IgD-negative memory B cell (primary cell): ENCODE results near the gene CABP1. TPM values are rescaled to one million over a fixed set of nuclear protein-coding genes. Genes with fewer than 3 reads are reported as not detected.
A peak's percentile ranks its signal among the peaks of the same experiment; 100 is the strongest.

ENCODE experiments used
- H3K27ac Mint-ChIP-seq, 3 donors: one replicate each; pipeline ENCODE4 v1.8.0; 2020 to 2022; ENCODE audit warnings: mild to moderate bottlenecking in 3 of 3, mixed read lengths in 3 of 3, moderate library complexity in 1 of 3
- H3K27me3 Mint-ChIP-seq: one replicate; pipeline ENCODE4 v1.8.0; 2021; ENCODE audit warnings: mixed read lengths
- H3K36me3 Mint-ChIP-seq: one replicate; pipeline ENCODE4 v1.8.0; 2020; ENCODE audit warnings: mild to moderate bottlenecking, mixed read lengths
- H3K4me1 Mint-ChIP-seq, 3 donors: one replicate each; pipeline ENCODE4 v1.8.0; 2020 to 2022; ENCODE audit warnings: mixed read lengths in 3 of 3, mild to moderate bottlenecking in 1 of 3
- H3K4me3 Mint-ChIP-seq, 4 donors: one replicate each; pipeline ENCODE4 v1.8.0; 2020 to 2022; ENCODE audit warnings: mild to moderate bottlenecking in 4 of 4, mixed read lengths in 4 of 4, moderate library complexity in 3 of 4
- H3K9me3 Mint-ChIP-seq, 3 donors: one replicate each; pipeline ENCODE4 v1.8.0; 2020 to 2021; ENCODE audit warnings: mixed read lengths in 3 of 3, mild to moderate bottlenecking in 1 of 3
- polyA plus RNA-seq: library from polyadenylated mRNA; unstranded; fragments of 300-500 nt; fragmentation: Illumina TruSeq; gene quantifications from one replicate; pipeline ENCODE4 v1.2.3, GENCODE V29; 2021

CABP1 gene
- polyA plus RNA-seq, 1 donor from 2014 or later: not detected

- Mint-ChIP-seq H3K9me3 (peaks cover 0 to 4% (median 0%) of the 10 kb centered on the region in 3 donors), H3K4me1 (peaks cover 27 to 37% (median 29%) of the 10 kb centered on the region in 3 donors), H3K36me3 (peaks cover 6% of the 10 kb centered on the region), H3K27me3 (no peaks in the 10 kb centered on the region), H3K4me3 (peak overlapping the region; percentile 84 to 95 (median 92)), H3K27ac (peak overlapping the region in 1 of 3 donors; percentile 94)
These were observed 48.2 kb downstream of the CABP1 start for GRCh38 chr12:120688527-120689071.

- Mint-ChIP-seq H3K4me3 (peak overlapping the region; percentile 27 to 91 (median 52)), H3K27ac (no peak overlapping the region), H3K4me1 (peaks cover 23 to 33% (median 27%) of the 10 kb centered on the region in 3 donors), H3K9me3 (peaks cover 0 to 4% (median 0%) of the 10 kb centered on the region in 3 donors), H3K27me3 (no peaks in the 10 kb centered on the region), H3K36me3 (peaks cover 7% of the 10 kb centered on the region)
These were observed 49.1 kb downstream of the CABP1 start for GRCh38 chr12:120689397-120690082.

- H3K4me1 Mint-ChIP-seq: peaks cover 18 to 28% (median 24%) of the 10 kb centered on the region in 3 donors
- H3K27ac Mint-ChIP-seq: no peak overlapping the region
- peaks cover 0 to 2% (median 0%) of the 10 kb centered on the region in 3 donors for H3K9me3 Mint-ChIP-seq
- no peak overlapping the region for H3K4me3 Mint-ChIP-seq
- peaks cover 9% of the 10 kb centered on the region for H3K36me3 Mint-ChIP-seq
- no peaks in the 10 kb centered on the region for H3K27me3 Mint-ChIP-seq
These were observed 49.6 kb downstream of the CABP1 start for GRCh38 chr12:120690083-120690450.

- Mint-ChIP-seq H3K27me3 (no peaks in the 10 kb centered on the region), H3K4me1 (peaks cover 16 to 24% (median 21%) of the 10 kb centered on the region in 3 donors), H3K27ac (no peak overlapping the region), H3K9me3 (no peaks in the 10 kb centered on the region), H3K36me3 (peaks cover 9% of the 10 kb centered on the region), H3K4me3 (no peak overlapping the region)
These were observed 50.6 kb downstream of the CABP1 start for GRCh38 chr12:120690978-120691377.

- H3K27me3 Mint-ChIP-seq: no peaks in the 10 kb centered on the region
- H3K9me3 Mint-ChIP-seq: no peaks in the 10 kb centered on the region
- peaks cover 15% of the 10 kb centered on the region for H3K36me3 Mint-ChIP-seq
- H3K4me1 Mint-ChIP-seq: peaks cover 16 to 24% (median 21%) of the 10 kb centered on the region in 3 donors
- no peak overlapping the region for H3K27ac Mint-ChIP-seq
- peak overlapping the region in 1 of 4 donors; percentile 41 for H3K4me3 Mint-ChIP-seq
These were observed 52.2 kb downstream of the CABP1 start for GRCh38 chr12:120692524-120693033.

- Mint-ChIP-seq H3K36me3 (peaks cover 15% of the 10 kb centered on the region), H3K9me3 (no peaks in the 10 kb centered on the region), H3K4me3 (no peak overlapping the region), H3K4me1 (peaks cover 4 to 18% (median 12%) of the 10 kb centered on the region in 3 donors), H3K27me3 (no peaks in the 10 kb centered on the region), H3K27ac (no peak overlapping the region)
These were observed 53.4 kb downstream of the CABP1 start for GRCh38 chr12:120693848-120694247.

GRCh38 chr12:120696626-120697025, 56.2 kb downstream of the CABP1 start:
- peaks cover 21% of the 10 kb centered on the region for H3K36me3 Mint-ChIP-seq
- no peak overlapping the region for H3K4me3 Mint-ChIP-seq

GRCh38 chr12:120697344-120697743, 56.9 kb downstream of the CABP1 start:
- H3K9me3 Mint-ChIP-seq: no peaks in the 10 kb centered on the region
- peak overlapping the region in 1 of 4 donors; percentile 20 for H3K4me3 Mint-ChIP-seq
- peaks cover 0 to 7% (median 6%) of the 10 kb centered on the region in 3 donors for H3K4me1 Mint-ChIP-seq
- H3K36me3 Mint-ChIP-seq: peaks cover 19% of the 10 kb centered on the region
- H3K27ac Mint-ChIP-seq: peak overlapping the region in 1 of 3 donors; percentile 45
- no peaks in the 10 kb centered on the region for H3K27me3 Mint-ChIP-seq

More at GRCh38 chr12:120696626-120697025, 56.2 kb downstream of the CABP1 start:
- Mint-ChIP-seq H3K27me3 (no peaks in the 10 kb centered on the region), H3K4me1 (peaks cover 0 to 9% (median 5%) of the 10 kb centered on the region in 3 donors), H3K9me3 (no peaks in the 10 kb centered on the region), H3K27ac (no peak overlapping the region)

GRCh38 chr12:120698665-120699064, 58.2 kb downstream of the CABP1 start:
- Mint-ChIP-seq H3K36me3 (peaks cover 15% of the 10 kb centered on the region), H3K27ac (peak overlapping the region in 1 of 3 donors; percentile 57), H3K4me3 (no peak overlapping the region), H3K27me3 (no peaks in the 10 kb centered on the region), H3K9me3 (no peaks in the 10 kb centered on the region), H3K4me1 (peaks cover 0 to 7% (median 6%) of the 10 kb centered on the region in 3 donors)

- no peak overlapping the region for H3K4me3 Mint-ChIP-seq
- H3K36me3 Mint-ChIP-seq: peaks cover 14% of the 10 kb centered on the region
- no peak overlapping the region for H3K27ac Mint-ChIP-seq
- no peaks in the 10 kb centered on the region for H3K27me3 Mint-ChIP-seq
- H3K4me1 Mint-ChIP-seq: peaks cover 0 to 7% (median 6%) of the 10 kb centered on the region in 3 donors
- no peaks in the 10 kb centered on the region for H3K9me3 Mint-ChIP-seq
These were observed 59.1 kb downstream of the CABP1 start for GRCh38 chr12:120699553-120699952.

- Mint-ChIP-seq H3K27ac (no peak overlapping the region), H3K4me1 (peaks cover 0 to 6% (median 4%) of the 10 kb centered on the region in 3 donors), H3K9me3 (no peaks in the 10 kb centered on the region), H3K27me3 (no peaks in the 10 kb centered on the region), H3K36me3 (peaks cover 13% of the 10 kb centered on the region), H3K4me3 (no peak overlapping the region)
These were observed 60.5 kb downstream of the CABP1 start for GRCh38 chr12:120700886-120701285.

- Mint-ChIP-seq H3K27ac (no peak overlapping the region), H3K4me3 (no peak overlapping the region)
These were observed 62.2 kb downstream of the CABP1 start for GRCh38 chr12:120702637-120703036.

GRCh38 chr12:120703311-120703942, 63.0 kb downstream of the CABP1 start:
- Mint-ChIP-seq H3K27me3 (no peaks in the 10 kb centered on the region), H3K4me1 (peaks cover 0 to 6% (median 4%) of the 10 kb centered on the region in 3 donors), H3K36me3 (peaks cover 8% of the 10 kb centered on the region), H3K9me3 (no peaks in the 10 kb centered on the region), H3K27ac (no peak overlapping the region), H3K4me3 (no peak overlapping the region)

More at GRCh38 chr12:120702637-120703036, 62.2 kb downstream of the CABP1 start:
- Mint-ChIP-seq H3K9me3 (no peaks in the 10 kb centered on the region), H3K36me3 (peaks cover 8% of the 10 kb centered on the region), H3K27me3 (no peaks in the 10 kb centered on the region), H3K4me1 (peaks cover 0 to 6% (median 4%) of the 10 kb centered on the region in 3 donors)

- Mint-ChIP-seq H3K36me3 (peaks cover 7% of the 10 kb centered on the region), H3K4me1 (peaks cover 3 to 7% (median 3%) of the 10 kb centered on the region in 3 donors), H3K27me3 (no peaks in the 10 kb centered on the region), H3K4me3 (no peak overlapping the region), H3K9me3 (no peaks in the 10 kb centered on the region), H3K27ac (peak overlapping the region in 1 of 3 donors; percentile 82)
These were observed 65.2 kb downstream of the CABP1 start for GRCh38 chr12:120705618-120706017.

- Mint-ChIP-seq H3K27ac (no peak overlapping the region), H3K9me3 (no peaks in the 10 kb centered on the region), H3K4me1 (peaks cover 3 to 7% (median 4%) of the 10 kb centered on the region in 3 donors), H3K36me3 (peaks cover 3% of the 10 kb centered on the region), H3K4me3 (no peak overlapping the region), H3K27me3 (no peaks in the 10 kb centered on the region)
These were observed 65.6 kb downstream of the CABP1 start for GRCh38 chr12:120706029-120706428.
